ENCODE data around the gene NRTN.

NRTN gene

GRCh38 chr19:5817218-5817617 is 12.4 kb downstream of the NRTN start:
- DNase-seq: no peak

- no peak for DNase-seq
Observed at GRCh38 chr19:5818594-5818993, 13.7 kb downstream of the NRTN start.

GRCh38 chr19:5820785-5821184 is 15.9 kb downstream of the NRTN start:
- DNase-seq: no peak

- DNase-seq: no peak
Observed at GRCh38 chr19:5821521-5822180, 16.8 kb downstream of the NRTN start.

GRCh38 chr19:5822181-5822844 is 17.4 kb downstream of the NRTN start:
- no peak for DNase-seq

- no peak for DNase-seq
Observed at GRCh38 chr19:5823579-5824281, 18.9 kb downstream of the NRTN start.

GRCh38 chr19:5824751-5825150 is 19.9 kb downstream of the NRTN start:
- DNase-seq: no peak

GRCh38 chr19:5825178-5825577 is 20.3 kb downstream of the NRTN start:
- DNase-seq: no peak

- no peak for DNase-seq
Observed at GRCh38 chr19:5826531-5827341, 21.9 kb downstream of the NRTN start.

GRCh38 chr19:5827342-5827890 is 22.5 kb downstream of the NRTN start:
- DNase-seq: no peak

GRCh38 chr19:5827891-5828660 is 23.2 kb downstream of the NRTN start:
- peak; percentile 99 for DNase-seq

- DNase-seq: peak; percentile 78
Observed at GRCh38 chr19:5828661-5829566, 24.0 kb downstream of the NRTN start.

GRCh38 chr19:5829567-5830310 is 24.9 kb downstream of the NRTN start:
- DNase-seq: no peak

- no peak for DNase-seq
Observed at GRCh38 chr19:5831159-5831558, 26.3 kb downstream of the NRTN start.

- DNase-seq: no peak
Observed at GRCh38 chr19:5832061-5832460, 27.2 kb downstream of the NRTN start.

- DNase-seq: no peak
Observed at GRCh38 chr19:5832527-5833216, 27.8 kb downstream of the NRTN start.

GRCh38 chr19:5837761-5838352 is 33.0 kb downstream of the NRTN start:
- no peak for DNase-seq

GRCh38 chr19:5838353-5839064 is 33.6 kb downstream of the NRTN start:
- DNase-seq: no peak
